Thyroid gland (tissue), 4 donors: Measurements from ENCODE around the gene FUOM.

Source experiments
- CTCF ChIP-seq, 6 experiments: fragments of 200-600 bp in 3 of 6; fragments of 450-650 bp in 3 of 6; sonication (generic) in 3 of 6; IDR thresholded peaks; one replicate each; pipeline ENCODE4 v1.5.1; 2016 to 2019; ENCODE audit warnings: antibody characterized with exemption in 6 of 6, mild to moderate bottlenecking in 2 of 6, inconsistent platforms in 1 of 6, moderate library complexity in 1 of 6
- POLR2A ChIP-seq, 2 donors: fragments of 450-650 bp; IDR thresholded peaks; one replicate each; pipeline ENCODE4 v1.6.1; 2017; ENCODE audit warnings: antibody characterized with exemption in 2 of 2, mild to moderate bottlenecking in 2 of 2, moderate library complexity in 1 of 2

- TF ChIP-seq CTCF (IDR thresholded peaks at IDR 0.05): no peak
- TF ChIP-seq POLR2A (IDR thresholded peaks at IDR 0.05): no peak
Observed at GRCh38 chr10:133358162-133358924, 524 bp upstream of the FUOM start.
